Measurements from ENCODE around the gene RPP25. TPM values are rescaled to one million over a fixed set of nuclear protein-coding genes. Genes with fewer than 3 reads are reported as not detected.

The RPP25 gene
- total and polyA plus RNA-seq, 2 donors (not counting 1 experiment from before 2014, with no cell fraction given), result 0.50 to 1.00 TPM

DNA sequence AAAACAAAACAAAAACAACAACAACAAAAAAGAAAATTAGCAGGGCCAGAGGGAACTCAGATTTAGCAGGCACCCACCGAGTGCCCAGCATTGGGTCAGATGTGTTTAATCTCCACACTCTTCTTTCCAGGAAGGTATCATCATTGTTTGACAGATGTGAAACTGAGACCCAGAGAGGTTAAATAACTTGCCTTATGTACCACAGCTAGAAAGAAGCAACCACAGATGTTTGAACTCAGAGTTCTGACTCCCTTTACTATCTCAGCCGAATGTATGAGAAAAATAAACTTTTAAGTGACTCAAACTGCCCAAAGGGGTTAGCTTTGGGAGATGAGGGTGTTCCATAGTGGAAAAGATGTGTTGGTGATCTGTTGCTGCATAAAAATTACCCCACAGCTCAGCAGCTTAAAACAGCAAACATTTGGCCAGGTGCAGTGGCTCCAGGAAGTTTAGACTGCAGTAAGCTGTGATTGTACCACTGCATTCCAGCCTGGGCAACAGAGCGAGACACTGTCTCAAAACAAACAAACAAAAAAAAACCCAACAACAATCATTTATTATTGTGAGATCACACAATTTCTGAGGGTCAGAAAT, 4.5 kb upstream of the RPP25 start:
- Histone ChIP-seq H3K36me3 (ENCODE audit: control insufficient read depth, insufficient read depth, low read length) (no peaks in the 10 kb centered on the region), H3K4me3 (replicated peaks in 1 of 4; ENCODE audit: control extremely low read depth in 1 of 4, insufficient read depth in 1 of 4, low read depth in 3 of 4, low read length in 4 of 4) (no peak overlapping the region), H2AFZ (ENCODE audit: low read length) (no peak overlapping the region), H3K27ac (ENCODE audit: insufficient read depth, low read length) (no peak overlapping the region), H3K4me1 (ENCODE audit: control insufficient read depth, extremely low read depth, insufficient read depth, low read length) (no peaks in the 10 kb centered on the region), H4K20me1 (ENCODE audit: control insufficient read depth, extremely low read depth, insufficient read depth, low read length) (no peaks in the 10 kb centered on the region), H3K27me3 (ENCODE audit: control insufficient read depth, insufficient read depth, low read length) (peaks cover 14% of the 10 kb centered on the region), H3K9me3 (ENCODE audit: control insufficient read depth, insufficient read depth, low read depth, low read length) (no peaks in the 10 kb centered on the region), H3K4me2 (ENCODE audit: extremely low read depth, insufficient read depth, low read length) (no peak overlapping the region), H3K9ac (ENCODE audit: insufficient read depth, low read length) (no peak overlapping the region), H3K79me2 (ENCODE audit: control insufficient read depth, insufficient read depth, low read length) (no peaks in the 10 kb centered on the region)
- DNase-seq (ENCODE audit: low read depth in 2 of 2), result no peak
- TF ChIP-seq, protein P1, sequence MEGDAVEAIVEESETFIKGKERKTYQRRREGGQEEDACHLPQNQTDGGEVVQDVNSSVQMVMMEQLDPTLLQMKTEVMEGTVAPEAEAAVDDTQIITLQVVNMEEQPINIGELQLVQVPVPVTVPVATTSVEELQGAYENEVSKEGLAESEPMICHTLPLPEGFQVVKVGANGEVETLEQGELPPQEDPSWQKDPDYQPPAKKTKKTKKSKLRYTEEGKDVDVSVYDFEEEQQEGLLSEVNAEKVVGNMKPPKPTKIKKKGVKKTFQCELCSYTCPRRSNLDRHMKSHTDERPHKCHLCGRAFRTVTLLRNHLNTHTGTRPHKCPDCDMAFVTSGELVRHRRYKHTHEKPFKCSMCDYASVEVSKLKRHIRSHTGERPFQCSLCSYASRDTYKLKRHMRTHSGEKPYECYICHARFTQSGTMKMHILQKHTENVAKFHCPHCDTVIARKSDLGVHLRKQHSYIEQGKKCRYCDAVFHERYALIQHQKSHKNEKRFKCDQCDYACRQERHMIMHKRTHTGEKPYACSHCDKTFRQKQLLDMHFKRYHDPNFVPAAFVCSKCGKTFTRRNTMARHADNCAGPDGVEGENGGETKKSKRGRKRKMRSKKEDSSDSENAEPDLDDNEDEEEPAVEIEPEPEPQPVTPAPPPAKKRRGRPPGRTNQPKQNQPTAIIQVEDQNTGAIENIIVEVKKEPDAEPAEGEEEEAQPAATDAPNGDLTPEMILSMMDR (conservative IDR thresholded peaks at IDR 0.05 in 1 of 2, IDR thresholded peaks at IDR 0.05 in 1 of 2; ENCODE audit: low read depth in 1 of 2, low read length in 2 of 2), result no peak
- TF ChIP-seq EZH2 (IDR thresholded peaks at IDR 0.05; ENCODE audit: low read length, missing control alignments), result no peak

DNA sequence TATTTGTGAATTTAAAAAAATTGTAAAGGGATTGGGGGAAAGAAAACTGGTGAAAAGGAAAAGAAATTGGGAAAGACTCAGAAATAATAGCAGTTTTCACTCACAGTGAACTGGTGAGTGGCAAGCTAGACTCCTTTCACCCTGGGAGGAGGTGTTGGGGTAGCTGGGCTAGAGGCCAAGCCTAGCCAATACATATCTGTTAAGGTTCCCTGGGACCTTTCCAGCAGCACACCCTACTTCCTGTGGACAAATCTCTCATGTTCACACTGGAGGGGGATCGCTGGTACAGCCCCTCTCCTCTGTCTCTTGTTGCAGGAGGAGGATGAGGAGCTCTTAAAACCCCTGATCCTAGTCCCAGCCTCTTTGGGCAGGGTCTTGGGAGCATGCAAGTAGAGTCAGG, 3.7 kb upstream of the RPP25 start:
- TF ChIP-seq EZH2 (IDR thresholded peaks at IDR 0.05; ENCODE audit: low read length, missing control alignments), result no peak
- TF ChIP-seq, protein P1 (conservative IDR thresholded peaks at IDR 0.05 in 1 of 2, IDR thresholded peaks at IDR 0.05 in 1 of 2; ENCODE audit: low read depth in 1 of 2, low read length in 2 of 2), result no peak
- Histone ChIP-seq H3K4me1 (ENCODE audit: control insufficient read depth, extremely low read depth, insufficient read depth, low read length) (no peaks in the 10 kb centered on the region), H3K4me3 (replicated peaks in 1 of 4; ENCODE audit: control extremely low read depth in 1 of 4, insufficient read depth in 1 of 4, low read depth in 3 of 4, low read length in 4 of 4) (no peak overlapping the region), H4K20me1 (ENCODE audit: control insufficient read depth, extremely low read depth, insufficient read depth, low read length) (no peaks in the 10 kb centered on the region), H3K4me2 (ENCODE audit: extremely low read depth, insufficient read depth, low read length) (no peak overlapping the region), H2AFZ (ENCODE audit: low read length) (no peak overlapping the region), H3K27me3 (ENCODE audit: control insufficient read depth, insufficient read depth, low read length) (peaks cover 14% of the 10 kb centered on the region), H3K79me2 (ENCODE audit: control insufficient read depth, insufficient read depth, low read length) (no peaks in the 10 kb centered on the region), H3K27ac (ENCODE audit: insufficient read depth, low read length) (no peak overlapping the region), H3K36me3 (ENCODE audit: control insufficient read depth, insufficient read depth, low read length) (no peaks in the 10 kb centered on the region), H3K9me3 (ENCODE audit: control insufficient read depth, insufficient read depth, low read depth, low read length) (no peaks in the 10 kb centered on the region), H3K9ac (ENCODE audit: insufficient read depth, low read length) (no peak overlapping the region)
- no peak for DNase-seq (ENCODE audit: low read depth in 2 of 2)

GRCh38 chr15:74959586-74959939, 3.0 kb upstream of the RPP25 start:
- H3K79me2 ChIP-seq (ENCODE audit: control insufficient read depth, insufficient read depth, low read length), result no peaks in the 10 kb centered on the region
- H3K4me3 ChIP-seq (replicated peaks in 1 of 4; ENCODE audit: control extremely low read depth in 1 of 4, insufficient read depth in 1 of 4, low read depth in 3 of 4, low read length in 4 of 4), result no peak overlapping the region
- no peak overlapping the region for H3K4me2 ChIP-seq (ENCODE audit: extremely low read depth, insufficient read depth, low read length)
- no peak for TF ChIP-seq EZH2 (IDR thresholded peaks at IDR 0.05; ENCODE audit: low read length, missing control alignments)
- TF ChIP-seq, protein P1 (conservative IDR thresholded peaks at IDR 0.05 in 1 of 2, IDR thresholded peaks at IDR 0.05 in 1 of 2; ENCODE audit: low read depth in 1 of 2, low read length in 2 of 2), result no peak
- no peak for DNase-seq (ENCODE audit: low read depth in 2 of 2)
- H3K27me3 ChIP-seq (ENCODE audit: control insufficient read depth, insufficient read depth, low read length), result peaks cover 14% of the 10 kb centered on the region
- no peaks in the 10 kb centered on the region for H3K9me3 ChIP-seq (ENCODE audit: control insufficient read depth, insufficient read depth, low read depth, low read length)
- H3K9ac ChIP-seq (ENCODE audit: insufficient read depth, low read length), result no peak overlapping the region
- no peak overlapping the region for H2AFZ ChIP-seq (ENCODE audit: low read length)
- no peak overlapping the region for H3K27ac ChIP-seq (ENCODE audit: insufficient read depth, low read length)
- no peaks in the 10 kb centered on the region for H4K20me1 ChIP-seq (ENCODE audit: control insufficient read depth, extremely low read depth, insufficient read depth, low read length)
- H3K4me1 ChIP-seq (ENCODE audit: control insufficient read depth, extremely low read depth, insufficient read depth, low read length), result no peaks in the 10 kb centered on the region
- H3K36me3 ChIP-seq (ENCODE audit: control insufficient read depth, insufficient read depth, low read length), result no peaks in the 10 kb centered on the region
